Smooth muscle cell (in vitro differentiated cells): ENCODE results near the gene CITED2. TPM values are rescaled to one million over a fixed set of nuclear protein-coding genes. Genes with fewer than 3 reads are reported as not detected.

Source experiments
- DNase-seq: peaks from one replicate; lab custom pipeline; 2025; ENCODE audit not compliant: unreplicated experiment; lab: John Stamatoyannopoulos, UW
- H2AFZ ChIP-seq: fragments of 200-600 bp; sonication (generic); 2 replicates; pipeline ENCODE4 v1.6.0; 2016; ENCODE audit warnings: antibody characterized with exemption, low read depth, mild to moderate bottlenecking
- H3F3A ChIP-seq: fragments of 200-600 bp; sonication (generic); 2 replicates; pipeline ENCODE4 v1.6.0; 2017; ENCODE audit warnings: antibody characterized with exemption, low read depth
- H3K27ac ChIP-seq: fragments of 200-600 bp; sonication (generic); 2 replicates; pipeline ENCODE4 v1.5.1; 2016; ENCODE audit warnings: low read depth, mild to moderate bottlenecking
- H3K27me3 ChIP-seq: fragments of 200-600 bp; sonication (generic); 2 replicates; pipeline ENCODE4 v1.6.1; 2016; ENCODE audit warnings: low read depth, mild to moderate bottlenecking
- H3K36me3 ChIP-seq: fragments of 200-600 bp; sonication (generic); 2 replicates; pipeline ENCODE4 v1.5.1; 2016; ENCODE audit warnings: low read depth
- H3K4me1 ChIP-seq: fragments of 200-600 bp; sonication (generic); 2 replicates; pipeline ENCODE4 v1.5.1; 2016; ENCODE audit warnings: low read depth
- H3K4me2 ChIP-seq: fragments of 200-600 bp; sonication (generic); 2 replicates; pipeline ENCODE4 v1.6.0; 2016; ENCODE audit warnings: mild to moderate bottlenecking
- H3K4me3 ChIP-seq: fragments of 200-600 bp; sonication (generic); 2 replicates; pipeline ENCODE4 v1.5.1; 2016; ENCODE audit warnings: mild to moderate bottlenecking
- H3K79me2 ChIP-seq: fragments of 200-600 bp; sonication (generic); 2 replicates; pipeline ENCODE4 v1.6.0; 2016; ENCODE audit warnings: low read depth, mild to moderate bottlenecking
- H3K9ac ChIP-seq: fragments of 200-600 bp; sonication (generic); 2 replicates; pipeline ENCODE4 v1.6.0; 2016; ENCODE audit warnings: low read depth
- H3K9me3 ChIP-seq: fragments of 200-600 bp; sonication (generic); replicated peaks from 2 replicates; pipeline ENCODE4 v1.5.1; 2016; ENCODE audit warnings: low read depth
- H4K20me1 ChIP-seq: fragments of 200-600 bp; sonication (generic); 2 replicates; pipeline ENCODE4 v1.6.0; 2016; ENCODE audit warnings: low read depth
- CTCF ChIP-seq: fragments of 200-600 bp; sonication (generic); IDR thresholded peaks from 2 replicates; pipeline ENCODE4 v1.5.1; 2017; ENCODE audit warnings: borderline replicate concordance, mild to moderate bottlenecking, antibody characterized with exemption; ENCODE audit not compliant: insufficient read depth, poor library complexity, severe bottlenecking
- WGBS: methylation state at CpG from one replicate; pipeline ENCODE4 v1.1.7; 2016; ENCODE audit warnings: low lambda C conversion rate; 5-methylcytosine and 5-hydroxymethylcytosine counted together
- polyA plus RNA-seq: library from polyadenylated mRNA; unstranded; fragments of >200 nt; fragmentation: Nextera tagmentation; extraction: Ambion mirVana; gene quantifications from 2 replicates; pipeline ENCODE4 v1.2.1, GENCODE V29; 2016
- total RNA-seq: library from RNA; depleted of rRNA; stranded (reverse); fragments of >200 nt; gene quantifications from 2 replicates; pipeline ENCODE4 v1.2.3, GENCODE V29; 2014

CITED2 gene
- total and polyA plus RNA-seq, 2 experiments from 2014 or later, result 67.9 to 209 TPM

- no peaks in the 10 kb centered on the region for H3F3A ChIP-seq
- 82% methylated on average over 4 of the region's 4 CpGs for WGBS
- no peak overlapping the region for H3K27ac ChIP-seq
- no peaks in the 10 kb centered on the region for H4K20me1 ChIP-seq
- H3K36me3 ChIP-seq, result no peaks in the 10 kb centered on the region
- no peak overlapping the region for H2AFZ ChIP-seq
- no peaks in the 10 kb centered on the region for H3K79me2 ChIP-seq
- H3K27me3 ChIP-seq, result no peaks in the 10 kb centered on the region
- DNase-seq, result no peak
- H3K9me3 ChIP-seq, result no peaks in the 10 kb centered on the region
- H3K4me2 ChIP-seq, result no peak overlapping the region
- no peak overlapping the region for H3K4me3 ChIP-seq
- H3K4me1 ChIP-seq, result no peaks in the 10 kb centered on the region
- no peak overlapping the region for H3K9ac ChIP-seq
- TF ChIP-seq CTCF, result no peak
These were observed 20.3 kb downstream of the CITED2 start for GRCh38 chr6:139354189-139354588.

- H3K27me3 ChIP-seq, result no peaks in the 10 kb centered on the region
- H2AFZ ChIP-seq, result no peak overlapping the region
- no peaks in the 10 kb centered on the region for H3F3A ChIP-seq
- no peaks in the 10 kb centered on the region for H4K20me1 ChIP-seq
- H3K4me1 ChIP-seq, result no peaks in the 10 kb centered on the region
- DNase-seq, result no peak
- no peak for TF ChIP-seq CTCF
- H3K4me2 ChIP-seq, result no peak overlapping the region
- no peak overlapping the region for H3K27ac ChIP-seq
- H3K36me3 ChIP-seq, result no peaks in the 10 kb centered on the region
- H3K9me3 ChIP-seq, result no peaks in the 10 kb centered on the region
- no peaks in the 10 kb centered on the region for H3K79me2 ChIP-seq
- WGBS, result 47% methylated on average over 5 of the region's 5 CpGs
- H3K4me3 ChIP-seq, result no peak overlapping the region
- H3K9ac ChIP-seq, result no peak overlapping the region
These were observed 24.9 kb downstream of the CITED2 start for GRCh38 chr6:139349464-139350020.

- Histone ChIP-seq H3F3A (no peaks in the 10 kb centered on the region), H3K27ac (no peak overlapping the region), H3K79me2 (no peaks in the 10 kb centered on the region), H3K36me3 (no peaks in the 10 kb centered on the region), H3K9ac (no peak overlapping the region), H3K4me3 (no peak overlapping the region), H3K4me2 (no peak overlapping the region), H3K9me3 (no peaks in the 10 kb centered on the region), H3K4me1 (no peaks in the 10 kb centered on the region), H3K27me3 (no peaks in the 10 kb centered on the region), H2AFZ (no peak overlapping the region), H4K20me1 (no peaks in the 10 kb centered on the region)
- 92% methylated on average over 2 of the region's 2 CpGs for WGBS
- TF ChIP-seq CTCF, result no peak
- DNase-seq, result no peak
These were observed 28.1 kb downstream of the CITED2 start for GRCh38 chr6:139346392-139346791.
